Esophagus squamous epithelium (tissue), 4 donors: ENCODE data around the gene DLK2.
"Not testable (repeated sequence)": the region's sequence is repeated elsewhere in the genome, so short reads cannot be mapped to it uniquely, and the experiment has no call there.

Experiments used
- POLR2A ChIP-seq, 4 donors: fragments of 450-650 bp; IDR thresholded peaks; one replicate each; pipeline ENCODE4 v1.6.1; 2017; ENCODE audit warnings: antibody characterized with exemption in 4 of 4, mild to moderate bottlenecking in 4 of 4, moderate library complexity in 3 of 4
- TF ChIP-seq, protein P1 (sequence below), 6 experiments: fragments of 450-650 bp in 4 of 6; fragments of 200-600 bp in 2 of 6; sonication (generic) in 2 of 6; IDR thresholded peaks; one replicate each; pipeline ENCODE4 v1.5.1; 2016 to 2019; ENCODE audit warnings: antibody characterized with exemption in 6 of 6, mild to moderate bottlenecking in 4 of 6, moderate library complexity in 4 of 6

DNA sequence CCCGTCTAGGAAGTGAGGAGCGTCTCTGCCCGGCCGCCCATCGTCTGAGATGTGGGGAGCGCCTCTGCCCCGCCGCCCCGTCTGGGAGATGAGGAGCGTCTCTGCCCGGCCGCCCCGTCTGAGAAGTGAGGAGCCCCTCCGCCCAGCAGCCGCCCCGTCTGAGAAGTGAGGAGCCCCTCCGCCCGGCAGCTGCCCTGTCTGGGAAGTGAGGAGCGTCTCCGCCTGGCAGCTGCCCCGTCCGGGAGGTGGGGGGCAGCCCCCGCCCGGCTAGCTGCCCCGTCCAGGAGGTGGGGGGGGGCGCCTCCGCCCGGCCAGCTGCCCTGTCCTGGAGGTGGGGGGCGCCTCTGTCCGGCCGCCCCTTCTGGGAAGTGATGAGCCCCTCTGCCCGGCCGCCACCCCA, 30.3 kb downstream of the DLK2 start:
- TF ChIP-seq, protein P1, sequence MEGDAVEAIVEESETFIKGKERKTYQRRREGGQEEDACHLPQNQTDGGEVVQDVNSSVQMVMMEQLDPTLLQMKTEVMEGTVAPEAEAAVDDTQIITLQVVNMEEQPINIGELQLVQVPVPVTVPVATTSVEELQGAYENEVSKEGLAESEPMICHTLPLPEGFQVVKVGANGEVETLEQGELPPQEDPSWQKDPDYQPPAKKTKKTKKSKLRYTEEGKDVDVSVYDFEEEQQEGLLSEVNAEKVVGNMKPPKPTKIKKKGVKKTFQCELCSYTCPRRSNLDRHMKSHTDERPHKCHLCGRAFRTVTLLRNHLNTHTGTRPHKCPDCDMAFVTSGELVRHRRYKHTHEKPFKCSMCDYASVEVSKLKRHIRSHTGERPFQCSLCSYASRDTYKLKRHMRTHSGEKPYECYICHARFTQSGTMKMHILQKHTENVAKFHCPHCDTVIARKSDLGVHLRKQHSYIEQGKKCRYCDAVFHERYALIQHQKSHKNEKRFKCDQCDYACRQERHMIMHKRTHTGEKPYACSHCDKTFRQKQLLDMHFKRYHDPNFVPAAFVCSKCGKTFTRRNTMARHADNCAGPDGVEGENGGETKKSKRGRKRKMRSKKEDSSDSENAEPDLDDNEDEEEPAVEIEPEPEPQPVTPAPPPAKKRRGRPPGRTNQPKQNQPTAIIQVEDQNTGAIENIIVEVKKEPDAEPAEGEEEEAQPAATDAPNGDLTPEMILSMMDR (IDR thresholded peaks at IDR 0.05) = not testable (repeated sequence)
- TF ChIP-seq POLR2A (IDR thresholded peaks at IDR 0.05) = not testable (repeated sequence)
